ENCODE data around the gene NPW.

Gene NPW

GRCh38 chr16:2019518-2019920 lies at the start of gene NPW:
Gene NPW, plus strand, starts transcription at chr16:2019785.
- DNase-seq: peak; percentile 43

- DNase-seq: peak; percentile 96
These were observed 47.6 kb upstream of the NPW start, which contains the start of gene TBL3 for GRCh38 chr16:1971796-1972489. Gene TBL3, plus strand, starts transcription at chr16:1972053. Its CDS starts 112 bp downstream, at chr16:1972165.

- DNase-seq: peak; percentile 29
These were observed 47.1 kb upstream of the NPW start for GRCh38 chr16:1972490-1972877.

- DNase-seq: no peak
These were observed 46.0 kb upstream of the NPW start for GRCh38 chr16:1973461-1974156.

GRCh38 chr16:1974157-1975070 lies 45.2 kb upstream of the NPW start:
- no peak for DNase-seq

GRCh38 chr16:1975432-1976215 lies 44.0 kb upstream of the NPW start:
- no peak for DNase-seq

- no peak for DNase-seq
These were observed 43.4 kb upstream of the NPW start for GRCh38 chr16:1976216-1976520.

GRCh38 chr16:1976951-1977874 lies 42.4 kb upstream of the NPW start:
- no peak for DNase-seq

- no peak for DNase-seq
These were observed 41.7 kb upstream of the NPW start for GRCh38 chr16:1977875-1978268.

- no peak for DNase-seq
These were observed 41.0 kb upstream of the NPW start for GRCh38 chr16:1978476-1979120.

GRCh38 chr16:1979271-1980029 lies 40.1 kb upstream of the NPW start:
- DNase-seq: peak; percentile 40

GRCh38 chr16:1980030-1980769 lies 39.4 kb upstream of the NPW start:
- DNase-seq: no peak

GRCh38 chr16:1980770-1981087 lies 38.9 kb upstream of the NPW start:
- no peak for DNase-seq

- DNase-seq: no peak
These were observed 38.2 kb upstream of the NPW start, which contains the start of gene NOXO1 for GRCh38 chr16:1981398-1981836. Gene NOXO1, minus strand, starts transcription at chr16:1981469. Its CDS starts 290 bp downstream, at chr16:1981179.

- DNase-seq: no peak
These were observed 37.6 kb upstream of the NPW start for GRCh38 chr16:1982013-1982433.

- DNase-seq: no peak
These were observed 36.5 kb upstream of the NPW start for GRCh38 chr16:1982991-1983543.

- peak; percentile 70 for DNase-seq
These were observed 35.8 kb upstream of the NPW start, which contains the start of gene GFER for GRCh38 chr16:1983544-1984346. Gene GFER, plus strand, starts transcription at chr16:1984193. Its CDS starts 26 bp downstream, at chr16:1984219.

All from stimulated activated CD4-positive, alpha-beta T cell treated with anti-CD3 and anti-CD28 coated beads, Interleukin-1b, Interleukin-23, amount 100 ng/mL, for 48 hours (primary cell).